ENCODE results near the gene UST.
"Not testable (repeated sequence)": the region's sequence is repeated elsewhere in the genome, so short reads cannot be mapped to it uniquely, and the experiment has no call there.

UST gene

GRCh38 chr6:149102324-149102723, 355.5 kb downstream of the UST start:
- DNase-seq = no peak

- DNase-seq = not testable (repeated sequence)
Measured at GRCh38 chr6:149103950-149104349, 357.1 kb downstream of the UST start.

- DNase-seq = no peak
Measured at GRCh38 chr6:149107520-149107919, 360.7 kb downstream of the UST start.

- DNase-seq = no peak
Measured at GRCh38 chr6:149108038-149108748, 361.4 kb downstream of the UST start.

GRCh38 chr6:149108749-149109100, 361.9 kb downstream of the UST start:
- DNase-seq = no peak

- no peak for DNase-seq
Measured at GRCh38 chr6:149109397-149110070, 362.7 kb downstream of the UST start.

- no peak for DNase-seq
Measured at GRCh38 chr6:149111556-149112115, 364.8 kb downstream of the UST start.

- no peak for DNase-seq
Measured at GRCh38 chr6:149112976-149113375, 366.1 kb downstream of the UST start.

- no peak for DNase-seq
Measured at GRCh38 chr6:149114167-149114566, 367.3 kb downstream of the UST start.

GRCh38 chr6:149118737-149119653, 372.2 kb downstream of the UST start:
- no peak for DNase-seq

GRCh38 chr6:149122850-149123821, 376.3 kb downstream of the UST start:
- no peak for DNase-seq

GRCh38 chr6:149125309-149125708, 378.5 kb downstream of the UST start:
- DNase-seq = no peak

Data from stimulated activated CD4-positive, alpha-beta T cell treated with anti-CD3 and anti-CD28 coated beads, Interleukin-4, amount 100 ng/mL, for 24 hours (primary cell).